ENCODE results near the gene EGLN1.

DNA sequence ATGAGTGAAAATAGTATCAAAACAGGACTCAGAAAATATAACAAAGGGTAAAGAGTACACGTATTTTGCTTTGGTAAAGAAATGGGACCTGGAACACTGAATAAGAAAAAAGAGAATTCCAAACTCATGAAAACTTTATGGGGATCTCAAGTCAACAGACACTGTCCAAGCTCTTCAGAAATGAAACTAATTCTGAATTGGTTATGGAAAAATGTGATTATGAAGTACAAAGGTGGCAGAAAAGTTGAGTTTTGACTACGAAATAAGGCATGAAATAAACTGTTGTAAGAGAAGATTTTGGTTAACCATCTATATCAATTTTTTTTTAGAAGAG lies 8.4 kb downstream of the EGLN1 start:
- TF ChIP-seq, protein P1, sequence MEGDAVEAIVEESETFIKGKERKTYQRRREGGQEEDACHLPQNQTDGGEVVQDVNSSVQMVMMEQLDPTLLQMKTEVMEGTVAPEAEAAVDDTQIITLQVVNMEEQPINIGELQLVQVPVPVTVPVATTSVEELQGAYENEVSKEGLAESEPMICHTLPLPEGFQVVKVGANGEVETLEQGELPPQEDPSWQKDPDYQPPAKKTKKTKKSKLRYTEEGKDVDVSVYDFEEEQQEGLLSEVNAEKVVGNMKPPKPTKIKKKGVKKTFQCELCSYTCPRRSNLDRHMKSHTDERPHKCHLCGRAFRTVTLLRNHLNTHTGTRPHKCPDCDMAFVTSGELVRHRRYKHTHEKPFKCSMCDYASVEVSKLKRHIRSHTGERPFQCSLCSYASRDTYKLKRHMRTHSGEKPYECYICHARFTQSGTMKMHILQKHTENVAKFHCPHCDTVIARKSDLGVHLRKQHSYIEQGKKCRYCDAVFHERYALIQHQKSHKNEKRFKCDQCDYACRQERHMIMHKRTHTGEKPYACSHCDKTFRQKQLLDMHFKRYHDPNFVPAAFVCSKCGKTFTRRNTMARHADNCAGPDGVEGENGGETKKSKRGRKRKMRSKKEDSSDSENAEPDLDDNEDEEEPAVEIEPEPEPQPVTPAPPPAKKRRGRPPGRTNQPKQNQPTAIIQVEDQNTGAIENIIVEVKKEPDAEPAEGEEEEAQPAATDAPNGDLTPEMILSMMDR (conservative IDR thresholded peaks at IDR 0.05; ENCODE audit: low read length), result no peak
- no peak for TF ChIP-seq EZH2phosphoT487 (IDR thresholded peaks at IDR 0.05; ENCODE audit: borderline replicate concordance, low read depth, low read length)
